NCI-H187 (cell line): Measurements from ENCODE around the gene PKN3.
"Not testable (repeated sequence)": the region's sequence is repeated elsewhere in the genome, so short reads cannot be mapped to it uniquely, and the experiment has no call there.

Experiments used
- DNase-seq, 2 experiments: peaks; one replicate each; lab custom pipeline; 2025; lab: John Stamatoyannopoulos, UW

Gene PKN3

DNA sequence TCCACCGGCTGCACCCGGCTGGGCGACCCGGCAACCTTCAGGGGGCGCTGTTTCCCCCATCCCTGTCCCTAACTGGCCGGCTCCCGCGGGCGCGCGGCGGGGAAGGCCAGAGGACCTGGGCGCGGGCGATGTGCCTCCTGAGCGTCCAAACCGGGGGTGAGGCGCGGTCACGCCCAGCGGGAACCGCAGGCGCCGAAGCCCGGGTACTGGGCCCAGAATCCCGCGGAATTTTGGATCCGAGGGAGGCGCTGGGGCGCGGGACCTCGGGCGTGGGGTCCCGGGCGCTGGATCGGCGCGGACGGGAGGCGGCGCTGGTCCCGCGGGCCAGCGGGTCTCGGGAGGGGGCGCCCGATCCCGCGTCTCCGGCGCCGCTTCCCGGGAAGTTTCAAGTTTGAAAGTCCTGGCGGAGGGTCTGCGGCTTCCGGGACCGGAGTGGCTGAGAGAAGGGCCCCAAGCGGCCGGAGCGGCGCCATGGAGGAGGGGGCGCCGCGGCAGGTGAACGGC is at the start of gene PKN3:
Gene PKN3 (plus strand): TSS at position 59 of the 504 bp plus-strand sequence. CDS start 413 bp downstream, at position 472.
- DNase-seq = peak in 1 of 2 experiments; percentile 21

GRCh38 chr9:128653908-128654307 is 48.4 kb upstream of the PKN3 start:
- no peak for DNase-seq

DNA sequence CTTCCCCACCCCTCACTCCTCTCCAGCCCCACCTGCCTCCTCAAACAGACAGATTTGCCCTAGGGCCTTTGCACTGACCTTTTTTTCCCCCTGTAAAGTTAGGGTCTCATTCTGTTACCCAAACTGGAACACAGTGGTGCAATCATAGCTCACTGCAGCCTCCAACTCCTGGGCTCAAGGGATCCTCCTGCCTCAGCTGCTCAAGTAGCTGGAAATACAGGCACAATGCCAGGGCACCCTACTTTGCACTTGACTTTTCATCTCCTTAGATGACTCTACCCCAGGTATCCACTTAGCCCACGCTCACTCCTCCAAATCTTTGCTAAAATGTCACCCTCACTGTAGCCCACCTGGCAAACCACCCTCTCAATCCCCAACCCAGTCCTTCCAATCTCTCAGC is 47.8 kb upstream of the PKN3 start:
- no peak for DNase-seq

GRCh38 chr9:128656416-128657343 is 45.6 kb upstream of the PKN3 start, which contains the start of gene DYNC2I2:
Gene DYNC2I2 (minus strand): TSS chr9:128656847. CDS start chr9:128656726, 121 bp downstream.
- peak; percentile 35 to 83 for DNase-seq

DNA sequence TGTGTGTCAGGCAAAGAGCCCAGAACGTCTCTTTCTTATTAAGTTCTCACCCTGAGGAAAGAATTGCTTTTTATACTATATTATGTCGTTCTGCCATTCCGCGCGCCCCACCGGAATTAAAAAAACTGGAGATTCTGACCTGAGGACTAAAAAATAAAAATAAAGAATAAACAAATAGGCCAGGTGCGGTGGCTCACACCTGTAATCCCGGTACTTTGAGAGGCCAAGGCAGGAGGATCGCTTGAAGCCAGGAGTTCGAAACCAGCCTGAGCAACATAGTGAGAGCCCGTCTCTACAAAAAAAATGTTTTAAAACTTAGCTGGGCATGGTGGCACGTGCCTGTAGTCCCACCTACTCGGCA is 45.0 kb upstream of the PKN3 start:
- DNase-seq = no peak

DNA sequence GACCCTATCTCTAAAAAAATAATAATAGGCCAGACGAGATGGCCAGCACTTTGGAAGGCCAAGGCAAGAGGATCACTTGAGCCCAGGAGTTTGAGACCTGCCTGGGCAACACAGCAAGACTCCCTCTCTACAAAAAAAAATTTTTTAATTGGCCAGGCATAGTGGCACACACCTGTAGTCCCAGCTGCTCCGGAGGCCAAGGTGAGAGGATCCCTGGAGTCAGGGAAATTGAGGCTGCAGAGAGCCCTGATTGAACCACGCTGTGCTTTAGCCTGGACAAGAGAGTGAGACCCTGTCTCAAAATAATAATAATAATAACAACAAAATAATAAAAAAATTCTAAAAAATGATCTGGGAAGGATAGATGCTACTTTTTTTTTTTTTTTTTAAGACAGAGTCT is 44.5 kb upstream of the PKN3 start:
- no peak for DNase-seq

DNA sequence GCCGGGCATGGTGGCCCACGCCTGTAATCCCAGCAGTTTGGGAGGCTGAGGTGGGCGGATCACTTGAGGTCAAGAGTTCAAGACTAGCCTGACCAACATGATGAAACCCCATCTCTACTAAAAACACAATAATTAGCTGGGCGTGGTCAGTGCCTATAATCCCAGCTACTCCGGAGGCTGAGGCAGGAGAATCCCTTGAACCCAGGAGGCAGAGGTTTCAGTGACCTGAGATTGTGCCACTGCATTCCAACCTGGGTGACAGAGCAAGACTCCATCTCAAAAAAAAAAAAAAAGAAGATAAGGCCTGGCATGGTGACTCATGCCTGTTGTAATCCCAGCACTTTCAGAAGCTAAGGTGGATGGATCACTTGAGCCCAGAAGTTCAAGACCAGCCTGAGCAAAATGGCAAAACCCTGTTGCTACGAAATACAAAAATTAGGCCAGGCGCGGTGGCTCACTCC is 35.8 kb upstream of the PKN3 start:
- not testable (repeated sequence) for DNase-seq

GRCh38 chr9:128669786-128670185 is 32.5 kb upstream of the PKN3 start:
- DNase-seq = no peak

GRCh38 chr9:128675382-128675781 is 26.9 kb upstream of the PKN3 start:
- no peak for DNase-seq

DNA sequence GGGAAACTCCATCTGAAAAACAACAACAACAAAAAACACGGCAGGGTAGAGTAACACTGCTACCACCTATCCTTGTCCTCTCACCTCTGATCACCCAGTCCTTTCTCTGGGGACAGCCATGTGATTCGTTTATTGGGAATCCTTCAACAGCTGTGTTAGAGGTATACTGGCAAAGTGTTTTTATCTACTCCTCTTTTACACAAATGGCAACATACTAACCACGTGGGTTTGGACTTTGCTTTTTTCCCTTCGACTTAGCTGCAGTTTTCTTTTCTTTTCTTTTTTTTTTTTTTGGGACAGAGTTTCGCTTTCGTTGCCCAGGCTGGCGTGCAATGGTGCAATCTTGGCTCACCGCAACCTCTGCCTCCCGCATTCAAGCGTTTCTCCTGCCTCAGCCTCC is 24.5 kb upstream of the PKN3 start:
- no peak for DNase-seq

DNA sequence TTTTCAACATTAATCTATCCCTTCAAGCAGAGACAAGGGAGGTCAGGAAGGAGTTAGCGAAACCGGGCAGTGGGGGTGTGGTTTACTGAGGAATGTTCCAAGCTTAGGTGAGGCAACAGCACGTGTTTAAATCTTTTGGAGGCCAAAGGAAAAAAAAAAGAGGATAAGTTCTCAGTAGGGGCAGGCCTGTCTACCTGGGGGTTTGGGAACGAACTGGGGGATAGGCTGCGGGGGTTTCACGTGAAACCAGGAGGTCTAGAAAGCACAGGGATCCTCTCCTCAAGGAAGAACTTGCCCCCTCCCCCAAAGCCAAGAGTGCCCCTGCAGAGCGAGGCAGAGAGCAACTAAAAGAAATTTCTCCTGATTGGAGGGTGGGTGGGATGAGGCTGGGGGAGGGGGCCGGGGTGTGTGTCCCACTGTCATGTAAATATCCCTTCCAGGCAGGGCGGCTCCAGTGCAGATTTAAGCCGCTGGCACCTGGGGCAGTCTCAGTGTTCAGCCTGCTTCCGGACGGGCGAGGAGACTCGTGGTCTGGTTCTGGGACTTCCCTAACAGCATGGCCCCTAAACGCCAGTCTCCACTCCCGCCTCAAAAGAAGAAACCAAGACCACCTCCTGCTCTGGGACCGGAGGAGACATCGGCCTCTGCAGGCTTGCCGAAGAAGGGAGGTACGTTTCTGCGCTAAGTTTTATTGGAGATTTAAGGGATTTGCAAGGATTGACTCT is 18.8 kb upstream of the PKN3 start:
- DNase-seq = no peak

- DNase-seq = no peak
These were observed 18.3 kb upstream of the PKN3 start for GRCh38 chr9:128684065-128684324.

GRCh38 chr9:128684325-128685199 is 17.7 kb upstream of the PKN3 start:
- no peak for DNase-seq

DNA sequence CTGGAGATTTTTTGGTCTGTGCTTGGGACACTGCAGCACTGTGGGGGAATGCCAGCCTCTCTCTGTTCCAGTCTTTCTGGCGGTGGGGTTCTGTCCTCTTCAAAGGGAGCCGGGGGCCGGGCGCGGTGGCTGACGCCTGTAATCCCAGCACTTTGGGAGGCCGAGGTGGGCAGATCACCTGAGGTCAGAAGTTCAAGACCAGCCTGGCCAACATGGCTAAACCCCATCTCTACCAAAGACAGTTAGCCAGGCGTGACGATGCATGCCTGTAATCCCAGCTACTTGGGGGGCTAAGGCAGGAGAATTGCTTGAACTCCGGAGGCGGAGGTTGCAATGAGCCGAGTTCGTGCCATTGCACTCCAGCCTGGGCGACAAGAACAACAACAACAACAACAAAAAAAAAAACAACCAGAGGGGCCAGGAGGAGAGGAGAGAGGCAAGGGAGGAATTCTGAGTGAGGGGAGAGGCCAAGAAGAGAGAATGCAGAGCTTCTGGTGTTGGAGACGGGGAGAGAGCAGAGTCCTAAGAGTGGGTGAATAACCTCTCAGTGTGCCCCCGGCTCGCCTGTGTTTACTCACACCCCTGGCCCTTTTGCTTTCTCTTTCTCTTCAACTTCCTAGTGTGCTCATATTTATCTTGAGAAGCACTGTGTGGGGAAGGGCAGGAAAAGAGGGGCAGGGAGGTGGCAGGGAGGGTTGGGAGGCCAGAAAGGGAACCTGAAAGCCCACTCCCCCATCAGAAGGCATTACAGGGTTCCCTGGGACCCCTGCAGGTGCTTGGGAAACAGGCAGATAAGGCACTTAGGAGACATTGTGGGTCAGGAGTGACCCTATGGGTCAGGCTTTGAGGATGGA is 16.4 kb upstream of the PKN3 start:
- DNase-seq = no peak

DNA sequence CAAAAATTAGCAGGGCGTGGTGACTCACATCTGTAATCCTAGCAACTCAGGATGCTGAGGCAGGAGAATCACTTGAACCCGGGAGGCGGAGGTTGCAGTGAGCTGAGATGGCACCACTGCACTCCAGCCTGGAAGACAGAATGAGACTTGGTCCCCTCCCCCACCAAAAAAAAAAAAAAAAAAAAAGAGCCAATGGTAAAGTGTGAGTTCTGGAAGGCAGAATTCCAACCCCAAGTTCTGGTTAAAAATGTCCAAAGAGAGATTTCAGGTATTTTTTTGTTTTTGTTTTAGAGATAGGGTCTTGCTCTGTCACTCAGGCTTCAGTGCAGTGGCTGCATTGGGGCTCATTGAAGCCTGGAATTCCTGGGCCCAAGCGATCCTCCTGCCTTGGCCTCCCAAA is 14.8 kb upstream of the PKN3 start:
- DNase-seq = no peak

DNA sequence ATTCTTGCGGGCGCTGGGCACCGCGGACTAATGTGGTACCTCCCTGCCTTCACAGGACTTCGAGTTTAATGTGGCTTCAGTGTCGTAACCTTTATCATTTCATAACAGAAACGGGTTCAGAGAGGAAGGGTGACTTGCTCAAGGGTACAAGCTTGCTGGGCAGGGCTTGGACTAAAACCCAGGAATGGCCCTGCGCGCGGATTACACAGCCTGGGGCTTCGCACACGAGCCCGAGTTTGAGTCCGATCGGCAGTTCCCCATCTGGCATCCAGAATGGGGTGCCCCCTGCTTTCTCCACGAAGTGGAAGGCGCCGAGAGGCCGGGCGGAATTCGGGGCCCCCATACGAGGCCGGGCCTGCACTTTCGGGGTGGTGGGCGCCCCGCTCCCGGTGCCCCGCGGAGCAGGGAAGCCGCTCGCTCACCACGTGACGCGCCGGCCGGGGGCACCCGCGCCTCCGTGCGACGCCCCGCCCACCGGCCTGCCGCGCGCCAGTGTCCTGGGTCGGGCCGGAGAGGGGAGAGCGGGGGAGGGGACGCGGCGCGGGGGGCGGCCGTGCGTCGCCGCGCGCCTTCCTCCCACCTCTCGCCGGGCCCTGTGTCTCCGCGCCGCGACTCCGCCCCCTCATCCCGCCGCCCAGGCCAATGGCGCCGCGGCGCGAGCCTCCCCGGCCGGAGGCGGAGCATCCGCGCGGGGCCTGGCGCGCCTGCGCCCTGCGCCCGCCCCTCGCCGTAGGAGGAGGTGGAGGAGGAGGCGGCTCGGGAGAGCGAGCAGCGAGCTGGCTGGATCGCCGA is 13.6 kb upstream of the PKN3 start, which contains the start of gene SET:
Gene SET (plus strand): TSS at position 722 of the 792 bp plus-strand sequence. CDS start 361 bp downstream, outside the sequence.
- peak; percentile 46 to 84 for DNase-seq

DNA sequence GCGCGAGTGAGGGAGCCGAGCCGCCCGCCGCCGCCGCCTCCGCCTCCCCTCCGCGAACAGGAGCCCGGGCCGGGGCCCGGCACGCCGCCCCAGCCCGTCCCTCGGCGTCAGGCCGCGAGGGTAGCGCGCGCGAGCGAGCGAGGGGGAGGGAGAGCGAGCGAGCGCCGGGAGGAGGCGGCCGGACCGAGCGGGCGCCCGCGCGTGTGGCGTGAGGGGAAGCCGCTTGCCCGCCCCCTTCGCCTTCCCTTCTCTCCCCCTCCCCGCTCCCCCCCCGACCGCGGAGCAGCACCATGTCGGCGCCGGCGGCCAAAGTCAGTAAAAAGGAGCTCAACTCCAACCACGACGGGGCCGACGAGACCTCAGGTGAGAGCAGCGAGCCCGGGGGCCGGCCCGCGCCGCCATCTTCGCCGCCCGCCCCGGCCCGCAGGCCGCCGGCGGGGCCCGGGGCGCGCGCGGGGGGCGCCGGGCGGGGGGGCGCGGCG is 13.0 kb upstream of the PKN3 start:
- no peak for DNase-seq

- DNase-seq = no peak
These were observed 12.3 kb upstream of the PKN3 start for GRCh38 chr9:128689820-128690683.

DNA sequence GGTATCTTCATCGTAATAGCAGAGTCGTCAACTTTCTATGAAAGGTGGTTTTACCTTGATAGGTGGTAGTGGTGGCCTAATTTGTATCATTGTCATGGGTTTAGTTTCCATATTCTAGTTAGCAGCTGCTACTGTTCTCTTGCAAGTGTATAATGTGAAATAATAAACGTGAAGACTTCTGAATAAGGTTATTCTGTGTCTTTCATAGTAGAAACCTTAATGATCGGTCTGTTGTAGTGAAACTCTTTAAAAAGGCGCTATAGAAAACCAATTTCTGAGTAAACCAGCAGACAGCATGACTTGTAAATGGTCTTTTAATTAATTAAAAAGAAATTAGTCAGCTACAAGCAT is 11.6 kb upstream of the PKN3 start:
- DNase-seq = no peak
